Thoracic aorta (tissue), 2 donors: ENCODE measurements around the gene PLSCR4. TPM values are rescaled to one million over a fixed set of nuclear protein-coding genes. Genes with fewer than 3 reads are reported as not detected.
A peak's percentile ranks its signal among the peaks of the same experiment; 100 is the strongest.

Experiments used
- ATAC-seq: fragments of 150-250 bp; one replicate; pipeline ENCODE4 v1.8.0; 2017; ENCODE audit warnings: low read depth; ENCODE audit not compliant: insufficient number of reproducible peaks, low FRiP score
- DNase-seq: peaks from one replicate; pipeline ENCODE4 v3.0.0-alpha.2; 2020; ENCODE audit warnings: low spot score
- H3K27ac ChIP-seq, 2 donors: fragments of 200-600 bp; sonication (generic); 1 replicate in 1 of 2; 2 replicates in 1 of 2; pipeline ENCODE4 v1.5.1; 2016; ENCODE audit warnings: mild to moderate bottlenecking in 2 of 2, moderate library complexity in 2 of 2
- H3K27me3 ChIP-seq: fragments of 200-600 bp; sonication (generic); replicated peaks from 2 replicates; pipeline ENCODE4 v1.6.0; 2016; ENCODE audit warnings: mild to moderate bottlenecking; ENCODE audit not compliant: insufficient read depth
- H3K36me3 ChIP-seq: fragments of 200-600 bp; sonication (generic); one replicate; pipeline ENCODE4 v1.5.1; 2016
- H3K4me1 ChIP-seq, 2 donors: fragments of 200-600 bp; sonication (generic); 1 replicate in 1 of 2; 2 replicates in 1 of 2; pipeline versions ENCODE4 v1.5.1 to v1.6.0; 2016; ENCODE audit warnings: low read depth in 2 of 2, mild to moderate bottlenecking in 1 of 2; ENCODE audit not compliant: control insufficient read depth in 1 of 2
- H3K4me3 ChIP-seq: fragments of 200-600 bp; sonication (generic); 2 replicates; pipeline ENCODE4 v1.5.1; 2016; ENCODE audit warnings: mild to moderate bottlenecking
- H3K9me3 ChIP-seq: fragments of 200-600 bp; sonication (generic); 2 replicates; pipeline ENCODE4 v1.5.1; 2016
- CTCF ChIP-seq: fragments of 200-600 bp; sonication (generic); IDR thresholded peaks from one replicate; pipeline ENCODE4 v1.5.1; 2019; ENCODE audit warnings: antibody characterized with exemption
- total RNA-seq, 2 donors: library from RNA; depleted of rRNA; stranded (reverse); fragments of >200 nt; gene quantifications; one replicate each; pipeline versions ENCODE4 v1.1.0 to v1.2.3, GENCODE V29; 2016

Gene PLSCR4
- total RNA-seq, 2 donors from 2014 or later = 115 to 148 TPM

DNA sequence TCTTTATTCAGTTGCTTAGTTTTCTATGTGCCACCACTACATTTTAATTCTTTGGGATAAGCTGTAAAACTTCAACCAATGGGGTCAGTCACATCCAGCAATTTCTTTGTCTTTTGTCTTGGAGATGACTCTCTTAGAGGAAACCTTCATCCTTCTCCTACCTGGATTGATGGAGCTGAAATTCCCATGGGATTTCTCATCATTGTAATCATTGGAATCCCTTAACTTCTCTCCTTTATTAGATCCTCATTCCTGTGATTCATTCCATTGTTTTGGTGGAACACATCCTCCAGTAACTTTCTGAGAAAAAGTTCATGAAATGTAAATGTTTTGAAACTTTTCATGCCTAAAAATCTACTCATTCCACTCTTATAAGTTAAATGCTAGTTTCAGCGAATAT, 80.3 kb downstream of the PLSCR4 start:
- H3K9me3 ChIP-seq = no peaks in the 10 kb centered on the region
- H3K4me3 ChIP-seq = no peak overlapping the region

DNA sequence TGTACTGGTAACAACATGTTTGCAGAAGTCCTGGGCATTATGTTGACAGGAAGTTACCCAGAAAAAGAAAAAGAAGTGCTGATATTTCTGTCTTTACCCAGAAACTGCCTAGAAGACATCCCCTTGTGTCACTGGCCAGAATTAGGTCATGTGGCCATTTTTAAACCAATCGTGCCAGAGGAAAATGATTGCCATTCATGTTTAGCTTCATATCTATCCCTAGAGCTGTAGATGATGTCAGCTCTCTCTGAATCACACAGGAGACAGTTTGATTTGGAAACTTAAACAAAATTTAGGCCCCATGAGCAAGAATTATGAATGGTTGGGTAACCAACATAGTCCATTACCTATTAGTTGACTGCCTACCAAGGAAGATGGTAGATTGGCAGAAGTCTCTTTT, 81.0 kb downstream of the PLSCR4 start:
- peaks cover 15 to 29% of the 10 kb centered on the region in 2 donors for H3K4me1 ChIP-seq
- no peak overlapping the region for H3K4me3 ChIP-seq
- H3K27ac ChIP-seq = no peak overlapping the region
- H3K27me3 ChIP-seq = no peaks in the 10 kb centered on the region
- ATAC-seq (no peak), DNase-seq (no peak)
- TF ChIP-seq CTCF = no peak
- H3K9me3 ChIP-seq = no peaks in the 10 kb centered on the region
- no peaks in the 10 kb centered on the region for H3K36me3 ChIP-seq

More for the DNA sequence above, 80.3 kb downstream of the PLSCR4 start:
- Histone ChIP-seq H3K36me3 (no peaks in the 10 kb centered on the region), H3K27ac (no peak overlapping the region), H3K27me3 (no peaks in the 10 kb centered on the region), H3K4me1 (peaks cover 15 to 22% of the 10 kb centered on the region in 2 donors)
- DNase-seq = no peak
- TF ChIP-seq CTCF = no peak
- ATAC-seq = no peak

DNA sequence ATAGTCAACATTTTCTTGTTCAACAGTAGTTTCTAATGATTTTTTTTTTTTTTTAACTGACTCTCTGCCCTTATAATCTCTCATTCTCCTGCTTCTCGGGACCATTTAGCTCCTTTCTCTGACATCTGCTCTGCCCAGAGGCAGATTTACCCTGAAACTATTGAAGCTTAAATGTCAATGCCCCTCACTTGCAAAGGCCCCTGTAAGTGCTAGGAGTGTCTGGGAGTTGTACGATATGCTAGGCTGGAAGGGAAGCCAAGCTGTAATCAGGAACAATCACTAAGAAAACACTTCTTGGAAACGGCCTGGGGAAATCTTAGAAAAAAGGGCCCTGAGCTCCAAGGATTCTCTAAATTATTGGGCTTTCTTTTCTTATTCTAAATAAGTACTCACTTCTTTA, 84.1 kb downstream of the PLSCR4 start:
- peak overlapping the region; percentile 52 to 98 for H3K27ac ChIP-seq
- H3K27me3 ChIP-seq = no peaks in the 10 kb centered on the region
- H3K4me3 ChIP-seq = peak overlapping the region; percentile 14
- H3K36me3 ChIP-seq = no peaks in the 10 kb centered on the region
- no peak for ATAC-seq
- TF ChIP-seq CTCF = no peak
- DNase-seq = no peak
- H3K4me1 ChIP-seq = peaks cover 31 to 58% of the 10 kb centered on the region in 2 donors
- H3K9me3 ChIP-seq = no peaks in the 10 kb centered on the region

DNA sequence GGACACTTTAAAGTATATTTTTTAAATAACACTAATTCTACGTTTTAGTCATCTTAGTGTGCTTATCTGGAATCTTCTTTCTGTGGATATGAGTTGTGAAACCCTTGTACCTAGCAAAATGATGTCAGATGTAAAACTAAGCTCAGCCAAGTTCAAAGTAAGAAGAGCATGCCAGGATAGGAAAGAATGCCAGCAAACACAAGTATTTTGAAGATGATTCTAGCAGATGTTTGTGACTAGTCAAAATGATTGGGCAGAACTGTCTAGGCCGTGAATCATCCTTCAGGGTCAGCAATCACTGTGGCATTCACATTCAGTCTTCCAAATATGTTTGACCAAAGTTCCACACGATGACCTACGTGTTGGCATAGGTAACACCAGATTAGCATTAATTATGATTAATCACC, 84.5 kb downstream of the PLSCR4 start:
- H3K27me3 ChIP-seq = no peaks in the 10 kb centered on the region
- peaks cover 31 to 58% of the 10 kb centered on the region in 2 donors for H3K4me1 ChIP-seq
- H3K36me3 ChIP-seq = no peaks in the 10 kb centered on the region
- no peak for TF ChIP-seq CTCF
- DNase-seq (no peak), ATAC-seq (no peak)
- H3K27ac ChIP-seq = peak overlapping the region; percentile 52 to 98
- H3K4me3 ChIP-seq = peak overlapping the region; percentile 14
- no peaks in the 10 kb centered on the region for H3K9me3 ChIP-seq

GRCh38 chr3:146165877-146166276, 85.0 kb downstream of the PLSCR4 start:
- no peaks in the 10 kb centered on the region for H3K27me3 ChIP-seq
- H3K4me3 ChIP-seq = no peak overlapping the region
- no peak for ATAC-seq
- H3K36me3 ChIP-seq = no peaks in the 10 kb centered on the region
- H3K9me3 ChIP-seq = no peaks in the 10 kb centered on the region
- TF ChIP-seq CTCF = no peak
- DNase-seq = no peak
- H3K27ac ChIP-seq = peak overlapping the region; percentile 52 to 98
- peaks cover 31 to 58% of the 10 kb centered on the region in 2 donors for H3K4me1 ChIP-seq
